AG09309 (cell line): ENCODE data around the gene BICDL2.
"Not testable (repeated sequence)": the region's sequence is repeated elsewhere in the genome, so short reads cannot be mapped to it uniquely, and the experiment has no call there.

Source experiments
- DNase-seq: peaks from one replicate; pipeline ENCODE4 v3.0.0-alpha.2; 2010; ENCODE audit warnings: low read depth
- H3K4me3 ChIP-seq: 2 replicates; pipeline ENCODE4 v1.5.1; 2011; ENCODE audit warnings: mild to moderate bottlenecking, low read depth, low read length, moderate library complexity; ENCODE audit not compliant: control insufficient read depth
- TF ChIP-seq, protein P1 (sequence below): IDR thresholded peaks from 2 replicates; pipeline ENCODE4 v1.5.1; 2011; ENCODE audit warnings: mild to moderate bottlenecking, low read depth, low read length, inconsistent platforms; ENCODE audit not compliant: insufficient read depth, control insufficient read depth; ENCODE audit errors: missing control alignments

BICDL2 gene

DNA sequence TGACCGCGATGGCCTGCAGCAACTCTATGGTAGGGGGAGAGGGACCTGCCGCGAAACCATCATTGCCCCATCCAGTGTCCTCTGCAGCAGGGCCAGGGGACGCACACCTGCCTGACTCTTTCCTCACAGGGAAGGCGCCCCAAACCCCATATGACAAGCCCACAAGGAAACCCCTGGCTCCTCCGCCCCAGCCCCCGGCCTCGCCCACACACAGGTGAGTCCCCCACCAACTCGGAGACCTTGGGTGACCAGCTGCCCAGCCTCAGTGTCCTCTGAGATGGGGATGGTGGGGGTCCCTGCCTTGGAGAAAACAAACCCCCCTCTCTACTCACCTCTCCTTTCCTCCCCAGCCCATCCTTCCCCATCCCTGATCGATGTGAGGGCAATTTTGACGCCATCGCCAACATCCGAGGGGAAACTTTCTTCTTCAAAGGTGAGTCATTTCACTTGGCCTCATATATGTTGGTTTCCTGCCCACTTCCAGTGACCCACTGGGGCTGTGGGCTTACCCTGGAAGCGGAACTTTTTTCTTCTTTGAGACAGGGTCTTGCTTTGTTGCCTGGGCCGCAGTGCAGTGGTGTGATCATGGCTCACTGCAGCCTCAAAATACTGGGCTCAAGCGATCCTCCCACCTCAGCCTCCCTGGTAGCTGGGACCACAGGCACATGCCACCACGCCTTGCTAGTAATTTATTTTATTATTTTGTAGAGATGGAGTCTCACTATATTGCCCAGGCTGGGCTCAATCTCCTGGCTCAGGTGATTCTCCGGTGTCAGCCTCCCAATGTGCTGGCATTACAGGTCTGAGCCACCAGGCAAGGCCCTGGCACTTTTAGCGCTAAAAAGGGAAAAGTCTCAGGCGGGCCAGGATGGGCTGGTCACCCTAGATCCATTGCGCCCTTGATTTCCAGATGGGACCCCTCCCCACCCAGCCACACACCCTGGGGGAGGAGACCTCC is 20.7 kb upstream of the BICDL2 start:
- no peak overlapping the region for H3K4me3 ChIP-seq
- TF ChIP-seq, protein P1, sequence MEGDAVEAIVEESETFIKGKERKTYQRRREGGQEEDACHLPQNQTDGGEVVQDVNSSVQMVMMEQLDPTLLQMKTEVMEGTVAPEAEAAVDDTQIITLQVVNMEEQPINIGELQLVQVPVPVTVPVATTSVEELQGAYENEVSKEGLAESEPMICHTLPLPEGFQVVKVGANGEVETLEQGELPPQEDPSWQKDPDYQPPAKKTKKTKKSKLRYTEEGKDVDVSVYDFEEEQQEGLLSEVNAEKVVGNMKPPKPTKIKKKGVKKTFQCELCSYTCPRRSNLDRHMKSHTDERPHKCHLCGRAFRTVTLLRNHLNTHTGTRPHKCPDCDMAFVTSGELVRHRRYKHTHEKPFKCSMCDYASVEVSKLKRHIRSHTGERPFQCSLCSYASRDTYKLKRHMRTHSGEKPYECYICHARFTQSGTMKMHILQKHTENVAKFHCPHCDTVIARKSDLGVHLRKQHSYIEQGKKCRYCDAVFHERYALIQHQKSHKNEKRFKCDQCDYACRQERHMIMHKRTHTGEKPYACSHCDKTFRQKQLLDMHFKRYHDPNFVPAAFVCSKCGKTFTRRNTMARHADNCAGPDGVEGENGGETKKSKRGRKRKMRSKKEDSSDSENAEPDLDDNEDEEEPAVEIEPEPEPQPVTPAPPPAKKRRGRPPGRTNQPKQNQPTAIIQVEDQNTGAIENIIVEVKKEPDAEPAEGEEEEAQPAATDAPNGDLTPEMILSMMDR: no peak
- DNase-seq: no peak

- H3K4me3 ChIP-seq: no peak overlapping the region
- TF ChIP-seq, protein P1: no peak
- no peak for DNase-seq
Measured at GRCh38 chr16:3056336-3057180, 19.8 kb upstream of the BICDL2 start.

GRCh38 chr16:3055734-3056115 is 19.0 kb upstream of the BICDL2 start:
- H3K4me3 ChIP-seq, DNase-seq: not testable (repeated sequence)

DNA sequence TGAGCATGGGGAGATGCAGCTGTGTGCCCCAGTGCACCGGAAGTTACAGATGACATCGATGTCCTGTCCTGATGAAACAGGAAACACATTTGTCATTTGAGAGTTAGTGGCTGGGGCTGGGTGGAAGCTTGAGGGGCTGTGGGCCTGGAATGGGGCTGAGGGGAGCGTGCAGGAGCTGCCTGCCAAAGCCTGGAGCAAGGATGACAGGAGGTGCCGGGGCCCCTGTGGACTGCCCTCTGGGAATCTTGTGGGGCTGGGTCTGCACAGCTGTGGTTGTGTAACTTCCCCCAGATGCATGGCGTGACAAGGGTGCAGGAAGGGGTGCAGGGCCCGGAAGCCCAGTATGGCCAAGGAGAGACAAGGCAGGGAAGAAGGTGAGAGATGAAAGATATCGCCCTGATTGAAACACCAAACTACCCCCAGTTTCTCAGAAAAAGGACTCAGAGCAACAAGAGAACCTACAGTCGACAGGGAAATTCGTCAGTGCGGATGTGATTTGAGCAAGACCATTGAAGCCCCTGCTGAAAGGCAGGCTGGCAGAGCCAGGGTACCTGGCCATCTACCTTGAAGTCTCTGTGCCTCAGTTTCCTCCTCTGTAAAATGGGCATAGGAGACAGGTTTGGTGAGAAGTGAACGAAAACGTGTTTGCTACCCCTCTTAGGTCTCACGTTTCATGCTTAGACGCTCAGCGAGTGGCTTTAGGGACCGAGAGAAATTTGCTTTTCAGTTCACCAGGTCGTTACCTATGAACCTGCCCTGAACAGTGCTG is 18.4 kb upstream of the BICDL2 start:
- H3K4me3 ChIP-seq: no peak overlapping the region
- TF ChIP-seq, protein P1: no peak
- DNase-seq: no peak

GRCh38 chr16:3053330-3053710 is 16.6 kb upstream of the BICDL2 start:
- H3K4me3 ChIP-seq, DNase-seq: not testable (repeated sequence)

DNA sequence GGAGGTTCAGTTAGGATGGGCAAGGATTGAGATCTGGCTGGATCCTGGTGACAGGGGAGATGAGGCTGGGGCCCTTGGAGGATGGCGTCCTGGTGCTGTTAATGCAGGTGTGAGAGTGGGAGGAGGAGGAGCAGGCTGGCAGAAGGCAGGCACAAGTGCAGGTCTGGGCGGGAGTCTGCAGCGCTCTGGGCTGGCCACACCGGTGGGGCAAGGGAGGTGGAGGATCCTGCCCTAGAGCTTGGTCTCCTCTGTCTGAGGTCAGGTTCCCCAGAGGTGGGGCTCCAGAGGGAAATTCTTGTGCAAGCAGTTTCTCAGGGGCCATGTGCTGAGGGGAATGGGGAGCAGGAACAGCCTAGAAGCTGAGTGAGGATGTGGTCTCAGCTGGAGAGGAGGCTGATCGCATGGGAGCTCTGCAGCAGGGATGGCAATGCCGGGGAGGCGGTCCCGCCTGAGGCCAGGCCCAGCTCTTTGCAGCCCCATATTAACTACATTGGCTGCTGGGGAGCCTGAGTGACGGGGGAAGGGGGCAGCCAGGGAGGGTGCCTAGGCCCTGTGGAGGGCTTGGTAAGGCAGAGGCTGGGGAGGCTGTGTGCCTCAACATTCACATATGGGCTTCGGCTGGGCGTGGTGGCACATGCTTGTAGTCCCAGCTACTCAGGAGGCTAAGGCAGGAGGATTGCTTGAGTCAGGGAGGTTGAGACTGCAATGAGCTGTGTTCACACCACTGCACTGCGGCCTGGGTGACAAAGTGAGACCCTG is 16.0 kb upstream of the BICDL2 start:
- H3K4me3 ChIP-seq, DNase-seq: not testable (repeated sequence)

DNA sequence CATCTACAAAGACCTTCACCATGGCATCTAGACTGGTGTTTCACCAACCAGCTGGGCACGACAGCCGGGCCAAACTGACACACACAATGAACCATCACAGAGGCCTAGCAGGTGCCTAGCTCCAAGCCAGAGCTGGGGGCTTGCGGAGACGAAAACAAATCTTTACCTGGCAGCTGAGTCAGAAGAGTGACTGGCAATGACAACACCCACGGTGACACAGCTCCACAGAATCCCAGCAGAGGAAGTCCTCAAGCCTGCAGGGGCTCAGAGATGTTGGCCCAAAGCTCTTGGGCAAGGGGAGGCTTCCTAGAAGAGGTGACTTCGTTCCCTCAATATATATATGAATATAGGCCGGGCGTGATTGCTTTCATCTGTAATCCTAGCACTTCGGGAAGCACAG is 14.8 kb upstream of the BICDL2 start:
- H3K4me3 ChIP-seq: no peak overlapping the region
- DNase-seq: no peak
- TF ChIP-seq, protein P1: no peak
